K562 (cell line): ENCODE measurements around the gene TBX3. TPM values are rescaled to one million over a fixed set of nuclear protein-coding genes. Genes with fewer than 3 reads are reported as not detected.

Source experiments
- ATAC-seq: fragments of 200-7000 bp; cut with Tn5 transposase; 3 replicates; pipeline ENCODE4 v1.9.1; 2020; ENCODE audit warnings: moderate library complexity
- BruUV-seq: library from RNA; stranded (reverse); fragments of 400-500 nt; replicated peaks from 2 replicates; lab custom pipeline; 2021; lab: Mats Ljungman, UMichigan
- CTCF ChIA-PET: fragments of 300-600 bp; formaldehyde crosslinking; extraction: SDS; loops from one replicate; lab custom pipeline; 2021; ENCODE audit warnings: low intra/inter-chr PET ratio; lab: Yijun Ruan, JAX
- POLR2A ChIA-PET: fragments of 300-600, 350-650 bp; sonication (Branson Sonifier 250); formaldehyde crosslinking; extraction: SDS; loops from one replicate; lab custom pipeline; 2021; ENCODE audit warnings: antibody characterized with exemption, inconsistent platforms; lab: Yijun Ruan, JAX
- DNase-seq, 4 experiments: peaks; one replicate each; pipeline versions ENCODE4 v3.0.0 to v3.0.0-alpha.2; 2011 to 2018; ENCODE audit warnings: low spot score in 3 of 4, mixed read lengths in 3 of 4; ENCODE audit errors: extremely low read depth in 1 of 4
- FAIRE-seq: peaks from 2 replicates; lab custom pipeline; 2011; peaks lifted over from hg19 to GRCh38; lab: Jason Lieb, UNC
- H2AFZ ChIP-seq: 2 replicates; pipeline ENCODE4 v1.6.0; 2011; ENCODE audit warnings: low read depth, low read length, control low read depth, inconsistent platforms
- H3K27ac ChIP-seq: fragments of 200-600 bp; 3 replicates; pipeline ENCODE4 v1.8.0; 2011; ENCODE audit warnings: low read depth, mild to moderate bottlenecking, control low read depth, inconsistent platforms, low read length, moderate library complexity, mixed read lengths; ENCODE audit errors: extremely low read depth
- H3K27me3 ChIP-seq, 2 experiments: fragments of 300-600 bp in 1 of 2; 2 replicates in 1 of 2; 3 replicates in 1 of 2; pipeline versions ENCODE4 v1.6.0 to v1.8.0; 2011; ENCODE audit warnings: inconsistent platforms in 2 of 2, low read length in 2 of 2, mild to moderate bottlenecking in 1 of 2, mixed read lengths in 1 of 2, moderate library complexity in 1 of 2; ENCODE audit not compliant: control insufficient read depth in 2 of 2, insufficient read depth in 2 of 2
- H3K36me3 ChIP-seq: fragments of 300-600 bp; 3 replicates; pipeline ENCODE4 v1.8.0; 2011; ENCODE audit warnings: mild to moderate bottlenecking, low read length, inconsistent platforms; ENCODE audit not compliant: control insufficient read depth, insufficient read depth
- H3K4me1 ChIP-seq, 2 experiments: fragments of 200-600 bp in 1 of 2; replicated peaks in 1 of 2; 2 replicates in 1 of 2; 3 replicates in 1 of 2; pipeline versions ENCODE4 v1.5.1 to v1.8.0; 2011; ENCODE audit warnings: inconsistent platforms in 2 of 2, low read length in 2 of 2, mild to moderate bottlenecking in 1 of 2, mixed read lengths in 1 of 2, moderate library complexity in 1 of 2; ENCODE audit not compliant: control insufficient read depth in 2 of 2, insufficient read depth in 2 of 2
- H3K4me2 ChIP-seq: 2 replicates; pipeline ENCODE4 v1.6.1; 2011; ENCODE audit warnings: low read length, control low read depth, inconsistent platforms, mixed read lengths; ENCODE audit not compliant: insufficient read depth
- H3K4me3 ChIP-seq: fragments of 200-600 bp; sonication (generic), shearing (Covaris generic); 2 replicates; pipeline ENCODE4 v1.5.1; 2016; ENCODE audit warnings: control low read depth, inconsistent platforms
- H3K79me2 ChIP-seq: fragments of 200-600 bp; 3 replicates; pipeline ENCODE4 v1.8.0; 2011; ENCODE audit warnings: low read length, inconsistent platforms; ENCODE audit not compliant: control insufficient read depth, insufficient read depth
- H3K9ac ChIP-seq, 2 experiments: 2 replicates each; pipeline versions ENCODE4 v1.6.0 to v1.6.1; 2011; ENCODE audit warnings: low read depth in 2 of 2, low read length in 2 of 2, control low read depth in 1 of 2, inconsistent platforms in 1 of 2, mild to moderate bottlenecking in 1 of 2, mixed read lengths in 1 of 2; ENCODE audit not compliant: insufficient read depth in 1 of 2
- H3K9me1 ChIP-seq: one replicate; pipeline ENCODE4 v1.6.0; 2011; ENCODE audit warnings: inconsistent platforms, mild to moderate bottlenecking, low read length, moderate library complexity; ENCODE audit not compliant: control insufficient read depth, insufficient read depth
- H3K9me3 ChIP-seq: replicated peaks from 2 replicates; pipeline ENCODE4 v1.5.1; 2011; ENCODE audit warnings: low read depth, low read length, inconsistent platforms; ENCODE audit not compliant: control insufficient read depth, insufficient read depth
- H4K20me1 ChIP-seq: replicated peaks from 2 replicates; pipeline ENCODE4 v1.6.1; 2011; ENCODE audit warnings: low read length, inconsistent platforms, mixed read lengths; ENCODE audit not compliant: control insufficient read depth, insufficient read depth
- CC2D1A ChIP-seq: fragments of 450-650 bp; IDR thresholded peaks from 2 replicates; pipeline ENCODE4 v1.6.1; 2017; ENCODE audit warnings: mild to moderate bottlenecking
- XRCC5 ChIP-seq: fragments of 200-400 bp; formaldehyde crosslinking; IDR thresholded peaks from 2 replicates; pipeline ENCODE4 v1.6.1; 2017; ENCODE audit warnings: low read depth, mild to moderate bottlenecking, low read length
- ZNF12 ChIP-seq: sonication (generic); formaldehyde crosslinking; IDR thresholded peaks from 2 replicates; pipeline ENCODE4 v1.4.0; 2020; ENCODE audit warnings: mild to moderate bottlenecking, missing genetic modification reagents
- ZNF212 ChIP-seq: fragments of 450-650 bp; formaldehyde crosslinking; IDR thresholded peaks from 2 replicates; pipeline ENCODE4 v1.4.0; 2020; ENCODE audit warnings: mild to moderate bottlenecking
- ZSCAN29 ChIP-seq: fragments of 450-650 bp; IDR thresholded peaks from 2 replicates; pipeline ENCODE4 v1.6.1; 2017
- WGBS: fragments of 100-300 bp; shearing (Covaris generic); methylation state at CpG from one replicate; pipeline ENCODE4 v1.1.6; 2016; ENCODE audit warnings: low coverage, mixed read lengths; ENCODE audit not compliant: insufficient coverage; ENCODE audit errors: missing lambda C conversion rate; 5-methylcytosine and 5-hydroxymethylcytosine counted together
- in situ Hi-C: fragments of 300-500 bp; cut with MboI; formaldehyde crosslinking; loops from 4 replicates; pipeline ENCODE4 v1.15.0; 2018; ENCODE audit warnings: inconsistent platforms, mixed read lengths
- intact Hi-C: fragments of 100-400 bp; cut with micrococcal nuclease; formaldehyde crosslinking; loops from 2 replicates; pipeline ENCODE4 v1.14.2; 2022
- polyA plus RNA-seq, 8 experiments: library from polyadenylated mRNA; depleted of rRNA in 4 of 8; stranded (reverse) in 5 of 8; unstranded in 3 of 8; fragments of >200 nt; fragmentation: Nextera tagmentation in 2 of 8; fragmentation: Illumina TruSeq in 1 of 8; extraction: Ambion mirVana in 2 of 8; extraction: Trizol in 1 of 8; gene quantifications; 2 replicates each; pipeline versions ENCODE4 v1.2.1 to v1.2.3, GENCODE V29; 2011 to 2014; ENCODE audit warnings: inconsistent platforms in 1 of 8, missing spikeins in 1 of 8
- total RNA-seq, 7 experiments: library from RNA; depleted of rRNA in 6 of 7; stranded (reverse); fragments of >200 nt in 6 of 7; fragmentation: Illumina TruSeq in 2 of 7; extraction: Trizol in 2 of 7; gene quantifications; 2 replicates each; pipeline versions ENCODE4 v1.2.1 to v1.2.3, GENCODE V29; 2011 to 2021; ENCODE audit warnings: low replicate concordance in 1 of 7
- TF ChIP-seq, protein P1 (sequence below): sonication (generic); formaldehyde crosslinking; IDR thresholded peaks from 2 replicates; pipeline ENCODE4 v1.8.0; 2022; ENCODE audit warnings: missing genetic modification reagents, mild to moderate bottlenecking, borderline replicate concordance

Gene TBX3
- total and polyA plus RNA-seq, 9 of the 15 experiments (the other 6 are each of a cell fraction or from before 2014, with no cell fraction given): 0.03 to 0.60 (median 0.19) TPM

GRCh38 chr12:114681116-114681871, 2.7 kb downstream of the TBX3 start (continued):
- TF ChIP-seq, protein P1, sequence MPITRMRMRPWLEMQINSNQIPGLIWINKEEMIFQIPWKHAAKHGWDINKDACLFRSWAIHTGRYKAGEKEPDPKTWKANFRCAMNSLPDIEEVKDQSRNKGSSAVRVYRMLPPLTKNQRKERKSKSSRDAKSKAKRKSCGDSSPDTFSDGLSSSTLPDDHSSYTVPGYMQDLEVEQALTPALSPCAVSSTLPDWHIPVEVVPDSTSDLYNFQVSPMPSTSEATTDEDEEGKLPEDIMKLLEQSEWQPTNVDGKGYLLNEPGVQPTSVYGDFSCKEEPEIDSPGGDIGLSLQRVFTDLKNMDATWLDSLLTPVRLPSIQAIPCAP: no peak

GRCh38 chr12:114680604-114681069, 3.3 kb downstream of the TBX3 start:
- Histone ChIP-seq H3K4me1 (peaks cover 0 to 19% of the 10 kb centered on the region in 2 experiments; a peak in 3 of 5 replicates), H3K27me3 (peaks cover 35 to 53% of the 10 kb centered on the region in 2 experiments; a peak in 4 of 5 replicates), H3K9ac (no peak overlapping the region), H3K79me2 (no peaks in the 10 kb centered on the region), H3K9me3 (no peaks in the 10 kb centered on the region), H3K36me3 (no peaks in the 10 kb centered on the region), H3K4me3 (no peak overlapping the region), H3K4me2 (no peak overlapping the region), H2AFZ (no peak overlapping the region), H4K20me1 (no peaks in the 10 kb centered on the region), H3K27ac (no peak overlapping the region), H3K9me1 (no peaks in the 10 kb centered on the region)
- 2% methylated on average over 11 of the region's 11 CpGs for WGBS
- ATAC-seq (no peak), DNase-seq (no peak), FAIRE-seq (no peak)
- ChIA-PET POLR2A (interaction anchor here (0.9 kb wide), 1 partner anchor 11 kb away, joined by 4 read pairs; no protein-coding TSS in a partner anchor), CTCF (no interaction called here)
- in situ Hi-C loops: no loop called here
- intact Hi-C loops: no loop called here
- no TSS peak for BruUV-seq
- TF ChIP-seq XRCC5 (no peak), ZNF12 (CRISPR knock-in tag) (no peak), ZNF212 (CRISPR knock-in tag) (no peak), CC2D1A (no peak), ZSCAN29 (no peak)
